GM19438 (cell line): ENCODE results near the gene MYOZ2.

Experiments
- ATAC-seq: cut with Tn5 transposase; IDR thresholded peaks from one replicate; pipeline ENCODE4 v1.9.1; 2021; ENCODE audit warnings: low read depth; ENCODE audit not compliant: unreplicated experiment

Gene MYOZ2

GRCh38 chr4:119233750-119234149, 98.1 kb downstream of the MYOZ2 start:
- no peak for ATAC-seq

DNA sequence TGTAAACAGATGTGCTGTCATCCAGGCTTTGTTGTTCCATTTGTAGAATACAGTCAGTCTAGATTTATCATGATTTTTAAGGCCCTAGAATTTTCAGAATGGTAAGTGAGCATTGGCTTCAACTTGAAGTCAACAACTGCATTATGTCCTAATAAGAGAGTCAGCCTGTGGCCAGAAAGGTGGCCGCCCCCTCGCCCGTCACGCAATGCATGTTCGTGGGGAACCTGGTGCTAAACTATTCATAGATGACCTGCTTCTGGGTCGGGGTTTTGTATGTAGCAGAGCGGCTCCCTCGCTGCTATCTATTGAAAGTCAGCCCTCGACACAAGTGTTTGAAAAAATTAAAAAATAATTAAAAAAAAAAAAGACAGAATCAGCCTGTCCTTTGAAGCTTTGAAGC, 101.6 kb downstream of the MYOZ2 start:
- ATAC-seq: no peak
